NCI-H748 (cell line): ENCODE results near the gene ITGB5.

ENCODE experiments used
- DNase-seq: peaks from one replicate; lab custom pipeline; 2025; ENCODE audit not compliant: unreplicated experiment; lab: John Stamatoyannopoulos, UW

Gene ITGB5

DNA sequence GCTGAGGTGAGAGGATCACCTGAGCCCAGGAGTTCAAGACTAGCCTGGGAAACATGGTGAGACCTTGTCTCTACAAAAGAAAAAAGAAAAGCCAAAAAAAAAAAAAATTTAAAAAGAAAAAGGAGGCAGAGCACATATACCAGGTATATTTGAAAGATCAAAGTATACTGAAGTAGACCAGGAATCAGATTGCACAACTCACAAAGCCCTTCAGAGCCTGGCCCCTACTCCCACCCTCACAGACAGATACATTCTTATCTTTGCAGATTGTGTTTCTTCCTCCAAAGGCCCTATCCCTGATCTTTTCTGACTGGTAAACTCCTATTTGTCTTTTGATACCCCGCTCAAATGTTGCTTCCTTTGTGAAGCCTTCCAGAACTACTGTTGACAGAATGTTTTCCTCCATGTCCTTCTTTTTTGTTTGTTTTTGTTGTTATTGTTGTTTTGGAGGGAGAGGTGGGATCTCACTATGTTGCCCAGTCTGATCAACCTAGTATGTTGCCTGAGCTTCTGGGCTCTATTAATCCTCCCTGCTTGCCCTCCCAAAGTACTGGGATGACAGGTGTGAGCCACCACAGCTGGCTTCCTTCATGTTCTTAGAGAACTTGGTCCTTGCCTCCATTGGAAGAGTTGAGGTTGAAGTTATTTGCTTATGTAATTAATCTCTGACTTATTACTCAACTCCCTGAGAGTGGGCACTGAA is 9.8 kb upstream of the ITGB5 start:
- no peak for DNase-seq

DNA sequence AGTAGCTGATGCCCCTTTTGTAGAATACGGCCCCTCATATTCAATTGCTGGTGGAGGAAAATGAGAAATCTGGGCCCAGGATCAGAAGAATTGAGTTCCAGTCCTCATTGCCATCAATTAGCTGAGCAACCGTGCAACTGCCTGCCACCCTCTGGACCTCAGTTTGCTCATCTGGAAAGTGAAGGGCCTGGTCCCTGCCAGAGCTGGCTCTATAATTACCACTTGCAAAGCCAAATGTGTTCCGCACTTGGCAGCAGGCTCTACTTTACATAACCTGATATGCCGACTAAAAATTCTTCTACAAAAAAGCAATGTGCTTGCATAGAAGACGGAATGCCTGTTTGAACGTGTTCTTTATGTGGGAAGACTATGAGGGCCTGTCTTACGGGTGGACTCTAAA is 8.6 kb upstream of the ITGB5 start:
- no peak for DNase-seq

DNA sequence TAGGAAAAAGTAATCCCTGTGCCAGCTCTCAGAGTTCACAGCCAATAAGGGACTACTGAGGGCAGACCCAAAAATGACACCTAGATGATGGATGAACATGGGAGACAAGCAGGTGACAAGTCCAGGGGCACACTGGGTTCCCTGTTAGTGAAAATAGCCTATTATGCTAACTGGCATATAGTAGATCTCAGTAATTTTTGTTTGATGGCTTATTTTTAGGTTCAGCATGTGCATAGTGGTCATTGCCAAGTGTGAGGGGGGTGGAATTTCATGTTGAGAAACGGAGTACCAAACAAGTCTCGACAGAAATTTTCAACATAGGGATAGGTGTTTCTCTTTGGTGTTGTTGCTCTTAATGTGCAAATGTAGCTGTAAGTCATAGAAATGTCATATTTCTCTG is 6.4 kb upstream of the ITGB5 start:
- no peak for DNase-seq

DNA sequence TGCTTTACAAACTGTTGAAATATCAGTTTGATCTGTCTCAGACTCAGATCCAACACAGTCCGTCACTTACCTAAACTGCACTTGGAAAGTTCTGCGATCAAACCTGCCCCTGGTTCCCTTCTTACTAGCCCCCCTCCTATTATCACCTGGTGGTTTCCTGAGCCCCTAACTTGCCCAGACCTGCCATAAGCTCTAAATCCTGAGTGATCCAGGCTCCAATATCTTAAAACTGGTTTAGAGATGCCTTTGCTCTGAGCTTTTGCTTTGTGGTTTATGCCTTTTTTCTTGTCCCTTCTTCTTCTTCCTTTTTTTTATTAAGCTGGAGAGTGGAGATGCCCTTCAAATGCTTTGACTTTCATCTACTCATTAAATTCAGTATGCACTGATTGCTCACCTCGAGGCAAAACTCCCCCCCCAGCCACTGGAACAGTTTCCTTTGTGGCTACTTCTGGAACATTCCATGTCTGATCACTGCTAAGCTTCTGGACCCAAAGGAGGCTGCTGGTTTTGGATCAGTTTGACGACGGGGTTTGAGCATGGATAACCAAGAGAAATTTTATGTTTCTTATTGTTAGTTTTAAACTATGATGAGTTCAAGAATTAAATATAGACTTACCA is 3.5 kb upstream of the ITGB5 start:
- DNase-seq: no peak

DNA sequence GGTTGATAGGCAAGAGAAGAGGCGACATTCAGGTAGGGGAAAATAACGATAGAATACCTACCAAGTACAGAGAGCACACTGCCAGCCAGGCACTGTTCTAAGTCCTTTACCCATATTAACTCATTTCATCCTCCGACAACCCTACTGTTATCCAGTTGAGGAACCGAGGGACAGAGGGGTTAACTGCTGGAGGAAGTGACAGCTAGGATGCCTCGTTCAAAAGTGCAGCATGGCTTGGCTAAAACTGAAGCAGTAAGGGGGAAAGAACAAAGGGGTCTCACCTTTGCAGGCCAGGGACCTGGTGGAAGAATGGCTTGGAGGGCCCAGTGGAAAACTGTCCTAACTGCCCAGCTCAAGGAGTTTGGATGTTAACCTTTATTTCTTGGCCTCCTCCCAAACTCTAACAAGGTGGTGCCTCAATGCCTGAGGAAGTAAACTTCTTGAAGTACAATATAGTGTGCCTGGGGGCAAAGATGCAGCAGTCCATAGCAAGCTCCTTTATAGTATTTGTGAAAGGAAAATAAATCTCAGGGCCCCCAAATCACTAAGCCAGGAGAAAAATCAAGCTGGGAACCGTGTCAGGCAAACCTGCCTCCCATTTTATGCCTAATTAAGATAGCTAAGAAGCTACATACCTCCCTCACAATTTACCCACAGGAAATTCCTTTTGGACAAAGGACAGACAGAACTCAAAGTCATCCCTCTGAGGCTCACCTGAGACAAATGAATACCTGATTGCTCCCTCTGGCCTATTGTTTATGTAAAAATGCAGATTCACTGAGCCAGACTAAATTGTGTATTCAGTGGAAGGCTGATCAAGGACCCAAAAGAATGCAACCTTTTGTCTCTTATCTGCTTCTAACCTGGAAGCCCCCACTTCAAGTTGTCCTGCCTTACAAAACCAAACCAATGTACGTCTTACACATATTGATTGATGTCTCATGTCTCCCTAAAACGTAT is 1.6 kb upstream of the ITGB5 start:
- DNase-seq: no peak

DNA sequence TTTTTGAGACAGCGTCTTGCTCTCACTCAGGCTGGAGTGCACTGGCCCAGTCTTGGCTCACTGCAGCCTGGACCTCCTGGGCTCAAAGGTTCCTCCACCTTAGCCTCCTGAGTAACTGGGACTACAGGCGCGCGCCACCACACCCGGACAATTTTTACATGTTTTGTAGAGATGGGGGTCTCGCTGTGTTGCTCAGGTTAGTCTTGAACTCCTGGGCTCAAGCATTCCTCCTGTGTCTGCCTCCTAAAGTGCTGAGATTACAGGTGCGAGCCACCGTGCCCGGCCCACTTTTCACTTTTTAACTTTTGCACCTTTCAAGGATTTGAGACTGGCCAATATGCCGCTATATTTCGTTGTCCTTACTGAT is 750 bp upstream of the ITGB5 start:
- no peak for DNase-seq

DNA sequence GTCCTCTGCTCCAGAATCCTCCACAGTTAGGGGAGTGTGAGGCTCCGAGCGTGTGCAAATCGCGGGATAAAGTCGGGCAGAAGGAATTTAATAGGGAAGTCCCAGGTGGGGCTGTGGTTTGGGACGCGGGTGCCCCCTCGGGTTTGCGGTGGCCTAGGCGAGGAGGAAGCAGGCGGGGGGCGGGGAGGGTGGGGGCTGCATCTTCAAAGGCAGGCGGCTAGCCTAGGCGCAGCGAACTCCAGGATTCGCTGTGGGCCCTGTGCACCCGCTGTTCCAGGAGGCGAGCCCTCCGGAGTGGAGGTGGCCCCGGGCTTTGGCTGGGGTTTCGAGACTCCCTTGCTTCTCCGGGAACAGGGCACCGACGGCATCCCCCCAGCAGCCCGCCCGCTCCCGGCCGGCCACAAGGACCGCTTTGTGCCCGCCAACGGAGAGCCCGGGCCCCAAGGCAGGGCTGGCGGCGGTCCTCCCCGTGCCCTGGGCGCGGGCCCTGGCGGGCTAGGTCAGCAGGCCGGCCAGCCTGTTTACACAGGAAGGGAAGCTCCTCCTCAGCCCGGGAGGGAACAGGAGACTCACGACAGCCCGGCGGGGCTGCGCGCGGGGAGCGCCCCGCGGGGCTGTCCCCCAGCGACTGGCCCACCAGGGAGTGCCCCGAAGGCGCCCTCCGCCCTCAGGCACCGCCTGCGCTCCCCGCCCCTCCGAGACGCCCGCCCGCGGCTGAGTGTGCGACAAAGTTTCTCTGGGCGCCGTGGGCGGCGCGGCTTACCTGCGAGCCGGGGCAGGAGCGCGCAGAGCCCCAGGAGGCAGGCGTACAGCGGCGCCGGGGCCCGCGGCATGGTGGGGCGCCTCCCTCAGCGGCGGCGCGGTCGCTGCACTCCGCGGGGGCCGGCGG is 753 bp downstream of the ITGB5 start:
- peak; percentile 43 for DNase-seq

DNA sequence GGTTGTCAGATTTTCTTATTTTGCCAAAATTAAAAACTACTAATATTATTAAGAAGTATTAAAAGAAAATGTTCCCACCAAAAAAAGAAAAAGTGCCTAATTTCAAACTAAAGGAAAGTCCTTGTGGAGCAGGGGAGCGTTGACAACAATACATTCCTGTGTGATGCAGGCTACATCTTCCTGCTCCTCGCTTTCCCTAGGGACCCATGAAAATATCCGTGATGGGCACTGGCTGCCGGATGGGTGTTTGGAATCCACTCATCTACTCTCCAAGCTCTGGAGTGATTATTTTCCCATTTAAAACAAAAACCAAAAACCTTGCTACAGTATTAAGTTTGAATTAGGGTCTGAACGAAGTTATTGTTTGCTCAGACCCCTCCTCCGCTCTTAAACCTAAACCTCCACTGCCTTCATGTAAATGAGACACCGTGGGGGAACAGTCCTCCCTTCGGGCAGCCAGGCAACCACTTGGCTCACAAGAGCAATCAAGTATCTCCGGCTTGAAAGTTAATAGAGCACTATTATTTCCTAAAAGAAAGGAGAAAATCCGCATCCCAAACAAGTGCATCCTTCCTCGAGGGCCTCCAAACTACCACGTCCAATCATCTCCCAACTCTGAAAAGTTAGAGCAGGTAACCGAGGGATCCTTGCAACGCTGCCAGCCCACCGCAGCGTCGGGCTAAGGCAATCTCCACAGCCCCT is 1.5 kb downstream of the ITGB5 start:
- peak; percentile 26 for DNase-seq

DNA sequence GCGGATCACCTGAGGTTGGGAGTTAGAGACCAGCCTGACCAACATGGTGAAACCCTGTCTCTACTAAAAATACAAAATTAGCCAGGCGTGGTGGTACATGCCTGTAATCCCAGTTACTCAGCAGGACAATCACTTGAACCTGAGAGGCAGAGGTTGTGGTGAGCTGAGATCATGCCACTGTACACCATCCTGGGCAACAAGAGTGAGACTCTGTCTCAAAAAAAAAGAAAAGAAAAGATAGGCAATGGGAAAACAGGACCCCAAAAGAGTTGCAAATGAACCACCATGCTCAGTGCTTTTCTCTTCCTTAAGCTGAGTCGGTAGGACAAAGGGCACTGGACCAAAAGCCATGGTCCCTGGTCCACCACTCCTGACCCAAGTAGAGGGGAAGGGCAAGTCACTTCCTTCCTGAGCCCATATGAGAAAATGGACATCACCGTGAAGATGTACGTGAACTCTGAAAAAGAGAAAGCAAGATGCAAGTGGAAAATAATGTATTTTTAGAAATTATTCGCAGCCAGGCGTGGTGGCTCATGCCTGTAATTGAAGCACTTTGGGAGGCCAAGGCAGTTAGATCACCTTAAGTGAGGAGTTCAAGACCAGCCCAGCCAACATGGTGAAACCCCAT is 2.6 kb downstream of the ITGB5 start:
- DNase-seq: no peak

DNA sequence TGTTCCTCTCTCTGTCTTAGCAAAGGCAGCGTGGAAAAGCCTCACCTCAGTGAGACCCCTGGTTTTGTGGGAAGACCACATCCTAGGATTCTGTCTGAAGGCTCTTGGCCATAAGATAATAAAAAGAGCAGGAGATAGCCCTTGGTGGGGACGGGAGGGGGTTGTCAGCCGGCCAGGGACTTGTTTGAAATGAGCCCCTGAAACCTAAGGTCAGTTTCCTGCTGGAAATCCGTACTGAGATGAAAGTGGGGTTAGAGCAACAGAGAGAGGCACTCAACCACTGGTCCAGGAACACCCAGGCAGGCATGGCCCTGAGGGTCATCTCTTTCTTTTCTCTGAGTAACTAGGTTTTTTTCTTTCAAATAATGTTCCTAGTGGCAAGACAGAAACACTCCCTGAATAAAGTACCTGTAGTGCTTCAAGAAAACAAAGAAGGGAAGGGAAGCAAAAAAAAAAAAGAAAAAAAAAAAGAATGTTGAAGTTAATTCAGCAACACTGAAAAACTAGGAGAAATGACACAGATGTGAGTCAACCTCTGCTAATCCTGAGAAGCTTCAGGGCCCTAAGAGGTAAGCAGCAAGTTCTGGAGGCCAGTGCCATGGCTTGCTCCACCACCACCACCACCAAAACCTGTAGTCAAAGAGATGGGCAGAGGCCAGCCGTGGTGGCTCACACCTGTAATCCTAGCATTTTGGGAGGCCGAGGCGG is 3.2 kb downstream of the ITGB5 start:
- DNase-seq: no peak

DNA sequence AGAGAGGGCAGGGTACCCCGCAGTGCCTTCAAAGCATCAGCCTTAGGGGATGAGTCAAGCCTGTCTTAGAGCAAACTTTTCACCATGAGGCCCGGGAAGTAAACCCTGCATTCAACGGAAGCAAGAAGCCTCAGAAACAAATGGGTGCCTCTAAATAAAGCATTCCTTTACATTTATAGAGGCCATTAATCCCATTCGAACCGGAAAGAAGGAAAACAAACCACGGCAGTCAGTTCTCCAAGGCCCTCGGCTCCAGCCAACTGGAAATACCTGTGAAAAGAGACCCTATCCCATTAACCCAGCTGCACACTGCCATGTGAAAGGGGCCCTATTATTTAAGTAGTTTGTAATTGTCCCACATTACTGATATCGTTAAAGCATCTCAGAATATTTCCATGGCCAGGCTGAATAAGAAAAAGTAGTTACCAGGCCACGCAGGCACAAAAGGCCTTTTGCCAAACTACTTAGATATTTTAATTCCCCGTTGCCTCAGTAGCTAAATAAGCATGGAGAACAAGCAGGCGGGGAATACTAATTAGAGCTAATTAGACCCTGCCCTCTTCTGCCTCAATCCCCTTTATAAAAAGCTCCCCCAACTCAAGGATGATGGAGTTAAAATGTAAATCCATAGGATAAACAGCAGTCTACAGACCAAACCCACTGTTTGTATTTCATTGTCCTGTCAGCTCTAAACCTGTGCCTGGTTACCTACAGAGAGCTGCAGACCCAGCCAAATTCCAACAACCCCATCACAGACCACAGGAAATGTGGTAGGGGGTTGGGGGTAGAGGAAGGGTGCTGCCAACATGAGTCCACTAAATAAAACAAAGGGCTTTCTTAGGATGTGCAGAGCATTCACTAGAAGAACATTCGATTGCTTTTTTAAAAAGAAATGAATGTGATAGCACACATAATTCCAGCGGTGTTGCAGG is 4.1 kb downstream of the ITGB5 start:
- no peak for DNase-seq

DNA sequence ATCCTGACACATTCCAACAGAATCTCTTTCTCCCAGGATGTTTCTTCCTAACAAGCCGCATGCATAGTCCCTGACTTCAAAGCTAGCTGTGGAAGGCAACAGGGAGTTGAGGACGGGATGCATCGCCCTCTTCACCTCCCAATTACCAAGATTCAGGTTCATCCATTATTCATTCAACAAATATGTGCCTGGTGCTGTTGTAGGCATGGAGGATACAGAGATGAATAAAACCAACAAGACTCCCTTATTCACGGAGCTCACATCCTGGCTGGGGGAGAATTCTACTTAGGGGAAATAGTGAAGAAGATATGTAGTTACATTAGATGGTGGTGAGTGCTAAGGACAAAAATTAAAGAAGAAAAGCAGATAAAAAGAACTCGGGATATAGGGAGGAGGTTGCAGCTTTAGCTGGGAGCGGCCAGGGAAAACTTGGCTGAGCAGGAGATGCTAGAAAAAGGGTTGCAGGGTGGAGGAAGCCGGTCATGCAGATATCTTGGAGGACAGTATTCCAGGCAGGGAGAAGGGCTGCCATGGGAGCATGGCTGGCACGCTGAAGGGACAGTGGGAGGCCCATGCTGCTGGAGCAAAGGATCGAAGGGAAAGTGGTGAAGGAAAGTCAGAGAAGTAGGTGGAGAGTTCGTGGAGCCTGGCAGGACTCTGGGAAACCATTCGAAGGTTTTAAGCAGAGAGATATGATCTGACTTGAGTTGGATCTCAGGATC is 5.0 kb downstream of the ITGB5 start:
- no peak for DNase-seq

DNA sequence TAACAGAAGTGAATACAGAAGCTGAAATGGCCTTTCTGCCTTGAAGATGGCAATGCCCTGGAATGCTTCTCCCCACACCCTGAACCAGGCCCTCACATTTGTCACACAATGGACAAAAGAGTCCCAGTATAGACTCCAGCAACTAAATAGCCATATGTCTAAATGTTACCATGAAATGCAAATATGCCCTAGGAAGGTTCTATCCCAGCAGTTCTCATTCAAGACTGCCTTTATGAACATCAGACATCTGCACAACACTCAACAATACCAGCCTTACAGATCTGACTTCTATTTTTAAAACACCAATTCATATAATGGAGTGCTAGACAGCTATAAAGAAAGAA is 7.9 kb downstream of the ITGB5 start:
- no peak for DNase-seq

DNA sequence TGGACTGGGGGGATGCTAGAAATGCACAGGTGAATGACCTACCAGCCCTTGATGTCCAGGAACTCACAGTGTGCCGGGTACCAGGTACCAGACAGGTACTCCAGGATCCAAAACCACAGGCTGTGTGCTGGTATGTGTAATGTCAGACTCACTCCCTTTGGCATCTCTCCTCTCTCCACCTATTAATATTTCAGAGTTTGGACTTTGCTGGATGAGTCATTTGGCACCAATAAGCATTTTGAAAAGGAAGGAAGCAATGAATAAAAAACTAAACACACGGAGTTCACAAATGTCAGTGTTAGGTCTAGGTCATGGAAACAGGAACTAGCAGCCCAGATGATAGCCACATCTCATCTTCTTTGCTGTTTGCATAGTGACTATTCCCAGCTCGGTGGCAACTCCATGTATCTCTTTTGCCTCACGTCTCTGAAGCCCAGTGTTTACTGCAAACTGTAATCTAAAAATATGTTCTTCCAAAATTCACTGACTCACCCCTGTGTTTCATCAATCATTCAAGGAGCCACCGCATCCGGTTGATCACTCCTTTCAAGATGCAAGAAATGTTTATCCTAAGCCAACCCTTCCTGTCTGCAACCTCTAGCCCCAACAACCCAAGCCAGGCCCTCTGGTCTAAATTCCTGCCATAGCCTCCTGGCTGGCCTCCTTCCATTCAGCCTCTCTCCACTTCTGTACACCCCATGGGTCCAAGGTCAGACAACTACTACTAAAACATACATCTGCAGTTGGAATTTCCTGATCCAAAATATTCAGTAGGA is 8.4 kb downstream of the ITGB5 start:
- DNase-seq: no peak

DNA sequence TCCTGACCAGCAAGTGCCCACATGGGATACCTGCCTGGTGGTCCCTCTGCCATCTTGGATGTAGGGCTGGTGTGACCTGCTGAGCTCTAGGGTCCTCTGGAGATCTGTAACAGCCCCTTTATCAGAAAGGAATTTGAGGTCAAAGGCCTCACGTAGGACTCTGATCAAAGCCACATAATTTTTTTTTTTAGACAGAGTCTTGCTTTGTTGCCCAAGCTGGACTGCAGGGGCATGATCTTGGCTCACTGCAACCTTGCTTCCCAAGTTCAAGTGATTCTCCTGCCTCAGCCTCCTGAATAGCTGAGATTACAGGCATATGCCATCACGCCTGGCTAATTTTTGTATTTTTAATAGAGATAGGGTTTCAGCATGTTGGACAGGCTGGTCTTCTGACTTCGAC is 9.5 kb downstream of the ITGB5 start:
- DNase-seq: no peak

DNA sequence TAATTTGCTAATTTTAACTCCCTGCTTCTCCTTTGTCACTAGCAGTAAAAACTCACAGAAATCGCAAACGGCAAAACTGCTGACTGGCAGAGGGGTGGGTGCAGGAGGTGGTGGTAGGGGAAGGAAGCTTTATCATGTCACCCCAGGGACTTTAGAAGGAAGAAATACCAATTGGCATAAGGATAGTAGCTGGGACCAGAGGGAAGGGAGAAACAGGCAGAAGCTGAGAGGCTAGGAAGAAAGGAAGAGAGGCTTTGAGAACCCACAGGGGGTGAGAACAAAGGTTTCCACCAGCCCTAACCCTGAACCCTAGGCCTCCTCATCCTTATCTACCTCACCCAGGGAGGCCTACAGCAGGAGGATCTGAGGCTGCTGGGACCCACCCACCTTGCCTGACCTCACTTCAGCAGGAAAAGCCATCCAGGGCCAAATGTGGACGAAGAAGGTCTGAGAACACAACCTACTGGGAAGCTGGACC is 10.7 kb downstream of the ITGB5 start:
- DNase-seq: no peak

DNA sequence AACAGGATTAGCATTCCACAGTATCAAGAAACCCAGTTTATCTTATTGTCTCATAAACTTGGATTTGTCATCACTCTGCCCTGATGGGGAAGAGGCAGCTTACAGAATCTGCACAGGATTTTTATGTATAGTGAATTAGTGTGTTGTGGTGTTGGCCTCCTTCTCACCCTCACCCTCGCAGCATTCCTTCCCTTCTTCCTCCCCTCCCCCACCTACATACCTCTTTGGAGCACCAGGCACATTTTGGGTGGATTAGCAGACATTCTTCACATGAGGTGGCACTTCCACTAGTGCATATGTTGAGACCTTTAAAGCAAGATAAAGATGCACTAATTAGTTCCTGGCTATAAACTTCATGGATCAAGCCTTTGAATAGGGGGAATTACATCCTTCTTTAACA is 13.9 kb downstream of the ITGB5 start:
- DNase-seq: no peak
